Smooth muscle cell (in vitro differentiated cells): Measurements from ENCODE around the gene PRLR. TPM values are rescaled to one million over a fixed set of nuclear protein-coding genes. Genes with fewer than 3 reads are reported as not detected.

Source experiments
- DNase-seq: peaks from one replicate; lab custom pipeline; 2025; ENCODE audit not compliant: unreplicated experiment; lab: John Stamatoyannopoulos, UW
- H2AFZ ChIP-seq: fragments of 200-600 bp; sonication (generic); 2 replicates; pipeline ENCODE4 v1.6.0; 2016; ENCODE audit warnings: antibody characterized with exemption, low read depth, mild to moderate bottlenecking
- H3F3A ChIP-seq: fragments of 200-600 bp; sonication (generic); 2 replicates; pipeline ENCODE4 v1.6.0; 2017; ENCODE audit warnings: antibody characterized with exemption, low read depth
- H3K27ac ChIP-seq: fragments of 200-600 bp; sonication (generic); 2 replicates; pipeline ENCODE4 v1.5.1; 2016; ENCODE audit warnings: low read depth, mild to moderate bottlenecking
- H3K27me3 ChIP-seq: fragments of 200-600 bp; sonication (generic); 2 replicates; pipeline ENCODE4 v1.6.1; 2016; ENCODE audit warnings: low read depth, mild to moderate bottlenecking
- H3K36me3 ChIP-seq: fragments of 200-600 bp; sonication (generic); 2 replicates; pipeline ENCODE4 v1.5.1; 2016; ENCODE audit warnings: low read depth
- H3K4me1 ChIP-seq: fragments of 200-600 bp; sonication (generic); 2 replicates; pipeline ENCODE4 v1.5.1; 2016; ENCODE audit warnings: low read depth
- H3K4me2 ChIP-seq: fragments of 200-600 bp; sonication (generic); 2 replicates; pipeline ENCODE4 v1.6.0; 2016; ENCODE audit warnings: mild to moderate bottlenecking
- H3K4me3 ChIP-seq: fragments of 200-600 bp; sonication (generic); 2 replicates; pipeline ENCODE4 v1.5.1; 2016; ENCODE audit warnings: mild to moderate bottlenecking
- H3K79me2 ChIP-seq: fragments of 200-600 bp; sonication (generic); 2 replicates; pipeline ENCODE4 v1.6.0; 2016; ENCODE audit warnings: low read depth, mild to moderate bottlenecking
- H3K9ac ChIP-seq: fragments of 200-600 bp; sonication (generic); 2 replicates; pipeline ENCODE4 v1.6.0; 2016; ENCODE audit warnings: low read depth
- H3K9me3 ChIP-seq: fragments of 200-600 bp; sonication (generic); replicated peaks from 2 replicates; pipeline ENCODE4 v1.5.1; 2016; ENCODE audit warnings: low read depth
- H4K20me1 ChIP-seq: fragments of 200-600 bp; sonication (generic); 2 replicates; pipeline ENCODE4 v1.6.0; 2016; ENCODE audit warnings: low read depth
- WGBS: methylation state at CpG from one replicate; pipeline ENCODE4 v1.1.7; 2016; ENCODE audit warnings: low lambda C conversion rate; 5-methylcytosine and 5-hydroxymethylcytosine counted together
- polyA plus RNA-seq: library from polyadenylated mRNA; unstranded; fragments of >200 nt; fragmentation: Nextera tagmentation; extraction: Ambion mirVana; gene quantifications from 2 replicates; pipeline ENCODE4 v1.2.1, GENCODE V29; 2016
- total RNA-seq: library from RNA; depleted of rRNA; stranded (reverse); fragments of >200 nt; gene quantifications from 2 replicates; pipeline ENCODE4 v1.2.3, GENCODE V29; 2014
- TF ChIP-seq, protein P1 (sequence below): fragments of 200-600 bp; sonication (generic); IDR thresholded peaks from 2 replicates; pipeline ENCODE4 v1.5.1; 2017; ENCODE audit warnings: borderline replicate concordance, mild to moderate bottlenecking, antibody characterized with exemption; ENCODE audit not compliant: insufficient read depth, poor library complexity, severe bottlenecking

Gene PRLR
- total and polyA plus RNA-seq, 2 experiments from 2014 or later: 2.3 to 47.4 TPM

DNA sequence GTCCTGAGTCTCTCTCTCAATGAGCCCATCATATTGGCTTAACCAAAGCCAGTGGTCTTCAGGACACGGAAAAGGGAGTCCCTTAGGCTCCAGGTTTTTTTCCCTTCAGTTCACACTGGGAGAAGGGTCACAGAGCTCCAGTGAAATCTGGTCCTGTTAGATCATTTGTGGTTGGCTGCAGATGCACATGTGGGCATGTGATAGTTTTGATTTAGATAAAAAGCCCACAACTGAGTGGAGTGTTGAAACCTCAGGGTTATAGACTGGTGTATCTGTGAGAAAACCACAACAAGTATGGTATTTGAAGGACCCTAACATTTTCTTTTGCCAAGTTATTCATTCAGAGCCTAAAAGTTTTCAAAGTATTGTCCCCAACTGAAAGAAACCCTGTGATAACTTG, 46.7 kb downstream of the PRLR start:
- TF ChIP-seq, protein P1, sequence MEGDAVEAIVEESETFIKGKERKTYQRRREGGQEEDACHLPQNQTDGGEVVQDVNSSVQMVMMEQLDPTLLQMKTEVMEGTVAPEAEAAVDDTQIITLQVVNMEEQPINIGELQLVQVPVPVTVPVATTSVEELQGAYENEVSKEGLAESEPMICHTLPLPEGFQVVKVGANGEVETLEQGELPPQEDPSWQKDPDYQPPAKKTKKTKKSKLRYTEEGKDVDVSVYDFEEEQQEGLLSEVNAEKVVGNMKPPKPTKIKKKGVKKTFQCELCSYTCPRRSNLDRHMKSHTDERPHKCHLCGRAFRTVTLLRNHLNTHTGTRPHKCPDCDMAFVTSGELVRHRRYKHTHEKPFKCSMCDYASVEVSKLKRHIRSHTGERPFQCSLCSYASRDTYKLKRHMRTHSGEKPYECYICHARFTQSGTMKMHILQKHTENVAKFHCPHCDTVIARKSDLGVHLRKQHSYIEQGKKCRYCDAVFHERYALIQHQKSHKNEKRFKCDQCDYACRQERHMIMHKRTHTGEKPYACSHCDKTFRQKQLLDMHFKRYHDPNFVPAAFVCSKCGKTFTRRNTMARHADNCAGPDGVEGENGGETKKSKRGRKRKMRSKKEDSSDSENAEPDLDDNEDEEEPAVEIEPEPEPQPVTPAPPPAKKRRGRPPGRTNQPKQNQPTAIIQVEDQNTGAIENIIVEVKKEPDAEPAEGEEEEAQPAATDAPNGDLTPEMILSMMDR: no peak
- H3K9ac ChIP-seq: no peak overlapping the region
- no peak overlapping the region for H3K27ac ChIP-seq
- H3K36me3 ChIP-seq: no peaks in the 10 kb centered on the region
- H3K9me3 ChIP-seq: no peaks in the 10 kb centered on the region
- H3K4me1 ChIP-seq: peaks cover 6% of the 10 kb centered on the region
- no peak overlapping the region for H2AFZ ChIP-seq
- DNase-seq: no peak
- 43% methylated on average over 1 of the region's 1 CpG for WGBS
- no peaks in the 10 kb centered on the region for H3K27me3 ChIP-seq
- no peaks in the 10 kb centered on the region for H3F3A ChIP-seq
- H3K4me3 ChIP-seq: no peak overlapping the region
- no peaks in the 10 kb centered on the region for H4K20me1 ChIP-seq
- H3K79me2 ChIP-seq: no peaks in the 10 kb centered on the region
- H3K4me2 ChIP-seq: peak overlapping the region; percentile 20

GRCh38 chr5:35182910-35183535, 47.3 kb downstream of the PRLR start:
- Histone ChIP-seq H3K4me3 (no peak overlapping the region), H3K36me3 (no peaks in the 10 kb centered on the region), H3K4me1 (peaks cover 3% of the 10 kb centered on the region), H3K27ac (no peak overlapping the region), H3K9me3 (no peaks in the 10 kb centered on the region), H2AFZ (no peak overlapping the region), H3K79me2 (no peaks in the 10 kb centered on the region), H3K9ac (no peak overlapping the region), H3F3A (no peaks in the 10 kb centered on the region), H3K27me3 (no peaks in the 10 kb centered on the region), H4K20me1 (no peaks in the 10 kb centered on the region), H3K4me2 (peak overlapping the region; percentile 20)
- TF ChIP-seq, protein P1: peak; percentile 42
- no peak for DNase-seq
- WGBS: 47% methylated on average over 7 of the region's 7 CpGs

DNA sequence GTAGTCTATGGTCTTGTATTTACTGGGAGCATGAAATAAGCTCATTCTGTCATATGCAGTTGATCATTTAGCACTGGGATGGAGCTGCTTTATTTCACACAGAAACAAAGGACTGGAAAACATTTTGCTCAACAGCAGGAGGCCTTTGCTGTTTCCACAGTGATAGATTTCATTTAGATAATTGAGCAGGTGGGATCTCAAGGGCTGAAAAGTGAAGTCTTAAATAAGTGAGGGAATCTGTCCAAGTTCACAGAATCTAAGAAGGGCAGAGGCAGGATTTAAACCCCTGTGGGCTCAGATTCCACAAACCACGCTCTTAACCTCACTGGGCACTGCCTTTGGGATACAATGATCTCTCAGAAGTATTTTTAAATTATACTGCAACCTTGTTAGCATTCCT, 47.8 kb downstream of the PRLR start:
- Histone ChIP-seq H3F3A (no peaks in the 10 kb centered on the region), H3K27ac (no peak overlapping the region), H3K79me2 (no peaks in the 10 kb centered on the region), H3K27me3 (no peaks in the 10 kb centered on the region), H4K20me1 (no peaks in the 10 kb centered on the region), H3K4me1 (no peaks in the 10 kb centered on the region), H3K36me3 (no peaks in the 10 kb centered on the region), H3K4me3 (no peak overlapping the region), H3K9ac (no peak overlapping the region), H3K4me2 (peak overlapping the region; percentile 20), H3K9me3 (no peaks in the 10 kb centered on the region), H2AFZ (no peak overlapping the region)
- TF ChIP-seq, protein P1: no peak
- 67% methylated on average over 1 of the region's 1 CpG for WGBS
- no peak for DNase-seq

GRCh38 chr5:35180046-35180445, 50.2 kb downstream of the PRLR start:
- H3K9me3 ChIP-seq: no peaks in the 10 kb centered on the region
- H3K27me3 ChIP-seq: no peaks in the 10 kb centered on the region
- H3K4me1 ChIP-seq: no peaks in the 10 kb centered on the region
- H4K20me1 ChIP-seq: no peaks in the 10 kb centered on the region
- TF ChIP-seq, protein P1: no peak
- H2AFZ ChIP-seq: no peak overlapping the region
- H3K4me2 ChIP-seq: no peak overlapping the region
- no peak overlapping the region for H3K27ac ChIP-seq
- no peak overlapping the region for H3K4me3 ChIP-seq
- H3K36me3 ChIP-seq: no peaks in the 10 kb centered on the region
- H3K9ac ChIP-seq: no peak overlapping the region
- DNase-seq: no peak
- 96% methylated on average over 7 of the region's 7 CpGs for WGBS
- H3F3A ChIP-seq: no peaks in the 10 kb centered on the region
- no peaks in the 10 kb centered on the region for H3K79me2 ChIP-seq
